H54 (cell line): ENCODE results near the gene GKN1.

Experiments
- DNase-seq: peaks from one replicate; pipeline ENCODE4 v3.0.0; 2011; ENCODE audit warnings: low spot score, mixed read lengths; ENCODE audit not compliant: insufficient read length
- FAIRE-seq: peaks from 3 replicates; lab custom pipeline; 2011; peaks lifted over from hg19 to GRCh38; lab: Jason Lieb, UNC
- POLR2A ChIP-seq: IDR thresholded peaks from 2 replicates; pipeline ENCODE4 v1.6.1; 2011; ENCODE audit warnings: low read depth, mild to moderate bottlenecking, low read length

GKN1 gene, protein sequence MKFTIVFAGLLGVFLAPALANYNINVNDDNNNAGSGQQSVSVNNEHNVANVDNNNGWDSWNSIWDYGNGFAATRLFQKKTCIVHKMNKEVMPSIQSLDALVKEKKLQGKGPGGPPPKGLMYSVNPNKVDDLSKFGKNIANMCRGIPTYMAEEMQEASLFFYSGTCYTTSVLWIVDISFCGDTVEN

GRCh38 chr2:68974251-68974650 is at the start of gene GKN1:
Gene GKN1, plus strand, starts transcription at chr2:68974636. Its CDS starts 42 bp downstream, at chr2:68974678.
- no peak for DNase-seq

DNA sequence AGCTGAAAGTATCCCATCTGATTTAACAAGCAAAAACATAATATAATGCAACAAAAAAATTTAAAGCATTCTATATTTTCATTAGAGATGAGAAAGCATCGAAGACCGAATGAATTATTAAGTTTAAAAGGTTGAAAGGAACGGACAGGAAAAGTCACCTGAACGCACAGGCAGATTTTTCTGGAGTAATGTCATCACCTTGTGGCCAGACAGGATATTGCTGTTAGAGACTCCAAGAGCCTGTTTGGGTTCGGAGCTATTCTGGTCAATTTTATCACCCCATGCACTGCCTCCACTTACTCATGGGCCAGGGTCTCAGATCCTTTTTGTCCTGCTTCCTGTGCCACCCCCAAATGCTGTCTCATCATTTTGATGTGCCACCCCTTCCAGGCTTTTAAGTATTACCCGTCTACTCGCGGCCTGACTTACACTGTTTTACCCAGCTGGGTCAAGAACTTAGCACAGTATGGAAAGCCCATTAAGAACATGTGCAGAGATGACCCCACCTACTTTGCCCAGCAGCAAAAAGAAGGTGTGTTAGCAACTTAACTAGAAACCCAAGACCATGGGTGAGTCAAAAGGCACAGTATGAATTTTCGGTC is 49.0 kb upstream of the GKN1 start:
- DNase-seq (peak; percentile 34), FAIRE-seq (no peak)
- TF ChIP-seq POLR2A: no peak

More at GRCh38 chr2:68974251-68974650, at the start of gene GKN1:
- no peak for TF ChIP-seq POLR2A
- FAIRE-seq: peak; percentile 66

GRCh38 chr2:68926796-68927195 is 47.6 kb upstream of the GKN1 start:
- DNase-seq: no peak
- no peak for TF ChIP-seq POLR2A
- no peak for FAIRE-seq

GRCh38 chr2:68931149-68931711 is 43.2 kb upstream of the GKN1 start:
- FAIRE-seq (no peak), DNase-seq (no peak)
- TF ChIP-seq POLR2A: no peak

DNA sequence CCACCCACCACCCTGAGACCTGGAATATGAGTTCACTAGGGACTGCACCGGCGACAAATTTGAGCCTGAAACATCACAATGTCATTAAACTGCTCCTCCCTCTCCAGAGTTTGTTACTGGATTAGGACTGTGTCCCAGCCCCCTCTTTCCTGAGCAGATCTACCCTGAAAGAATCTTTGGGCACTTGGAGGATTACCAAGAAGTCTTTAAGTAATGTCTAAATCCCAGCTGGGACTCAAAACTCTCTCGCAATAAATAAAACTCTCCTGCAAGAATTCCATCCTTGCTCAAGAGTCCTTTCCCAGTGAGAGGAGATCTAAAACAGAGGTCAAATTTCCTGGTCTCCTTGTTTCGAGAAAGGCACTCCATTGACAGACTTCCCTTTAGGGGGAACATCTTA is 42.6 kb upstream of the GKN1 start:
- FAIRE-seq (no peak), DNase-seq (no peak)
- TF ChIP-seq POLR2A: no peak

DNA sequence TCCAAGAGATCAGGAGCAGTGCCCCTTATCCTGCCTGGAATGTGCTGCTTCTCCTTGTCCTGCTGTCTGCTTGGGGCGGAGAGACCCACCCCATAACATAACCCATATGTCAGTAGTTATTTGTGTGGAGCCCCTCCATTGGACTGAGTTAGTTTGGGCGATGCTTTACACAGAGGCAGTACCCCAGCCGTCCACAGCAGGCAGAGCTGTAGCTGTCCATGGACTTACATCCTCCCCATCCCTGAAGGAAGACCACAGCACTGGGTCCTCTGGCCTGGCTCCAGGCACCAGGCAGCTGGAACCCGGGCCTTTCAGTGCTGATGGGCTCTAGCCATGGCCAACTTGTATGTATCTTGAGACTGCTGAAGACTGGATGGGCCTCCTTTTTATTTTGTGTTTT is 42.0 kb upstream of the GKN1 start:
- FAIRE-seq: no peak
- DNase-seq: no peak
- TF ChIP-seq POLR2A: no peak

DNA sequence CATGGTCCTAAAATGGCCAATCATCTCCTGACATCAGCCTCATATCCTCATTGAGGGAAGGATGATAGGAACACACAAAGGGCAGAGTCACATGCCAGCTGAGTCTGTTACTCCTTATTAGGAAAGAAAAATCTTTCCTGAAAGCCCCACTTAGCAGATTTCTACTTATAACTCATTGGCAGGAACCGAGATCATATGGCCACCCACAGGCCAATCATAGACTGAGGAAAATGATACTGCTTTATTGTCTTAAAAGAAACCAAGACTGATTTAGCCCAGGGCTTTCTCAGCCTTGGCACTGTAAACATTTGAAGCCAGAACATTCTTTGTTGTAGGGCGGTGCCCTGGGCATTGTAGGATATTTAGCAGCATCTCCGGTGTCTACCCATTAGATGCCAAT is 40.4 kb upstream of the GKN1 start:
- no peak for TF ChIP-seq POLR2A
- DNase-seq: no peak
- FAIRE-seq: no peak

DNA sequence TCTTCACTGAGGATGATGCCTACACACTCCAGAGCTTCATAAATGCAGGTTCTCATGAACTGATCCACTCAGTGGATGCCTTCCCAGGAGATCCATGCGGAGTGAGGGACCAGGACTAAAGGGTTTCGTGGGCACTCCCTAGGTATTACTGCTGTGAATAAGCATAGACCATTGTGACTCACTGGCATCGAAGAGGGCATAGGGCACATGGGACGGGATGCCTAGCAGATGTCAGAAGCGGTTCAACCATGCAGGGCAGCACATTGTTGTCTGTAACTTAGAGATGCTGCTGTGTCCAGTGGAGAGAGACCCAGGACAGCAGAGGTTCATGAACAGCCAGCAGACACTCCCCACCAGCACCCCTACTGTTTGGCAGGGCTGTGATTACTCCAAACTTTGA is 39.0 kb upstream of the GKN1 start:
- FAIRE-seq (no peak), DNase-seq (no peak)
- TF ChIP-seq POLR2A: no peak

DNA sequence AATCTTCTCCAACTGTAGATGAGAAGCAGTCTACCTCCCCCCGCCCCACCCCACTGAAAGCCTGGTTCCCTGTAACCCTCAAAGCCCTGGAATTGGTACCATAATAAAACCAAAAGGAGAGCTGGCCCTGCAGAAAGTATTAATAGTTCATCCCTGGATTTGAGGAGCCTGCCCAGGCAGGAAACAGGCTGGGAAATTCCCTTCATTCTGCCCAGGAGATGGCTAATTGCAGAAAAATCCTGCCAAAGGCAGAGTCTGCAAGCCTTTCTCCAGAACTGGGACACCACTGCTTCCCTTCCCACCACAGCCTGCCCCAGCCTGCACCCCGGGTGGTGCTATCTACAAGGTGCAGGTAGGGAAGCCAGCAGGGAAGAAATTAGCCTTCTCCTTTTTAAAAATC is 38.0 kb upstream of the GKN1 start:
- DNase-seq: no peak
- peak; percentile 69 for FAIRE-seq

GRCh38 chr2:68936889-68937288 is 37.5 kb upstream of the GKN1 start:
- DNase-seq (no peak), FAIRE-seq (peak; percentile 64)
- no peak for TF ChIP-seq POLR2A

More for the DNA sequence above, 38.0 kb upstream of the GKN1 start:
- no peak for TF ChIP-seq POLR2A

GRCh38 chr2:68937346-68938055 is 36.9 kb upstream of the GKN1 start:
- no peak for TF ChIP-seq POLR2A
- FAIRE-seq (no peak), DNase-seq (no peak)

DNA sequence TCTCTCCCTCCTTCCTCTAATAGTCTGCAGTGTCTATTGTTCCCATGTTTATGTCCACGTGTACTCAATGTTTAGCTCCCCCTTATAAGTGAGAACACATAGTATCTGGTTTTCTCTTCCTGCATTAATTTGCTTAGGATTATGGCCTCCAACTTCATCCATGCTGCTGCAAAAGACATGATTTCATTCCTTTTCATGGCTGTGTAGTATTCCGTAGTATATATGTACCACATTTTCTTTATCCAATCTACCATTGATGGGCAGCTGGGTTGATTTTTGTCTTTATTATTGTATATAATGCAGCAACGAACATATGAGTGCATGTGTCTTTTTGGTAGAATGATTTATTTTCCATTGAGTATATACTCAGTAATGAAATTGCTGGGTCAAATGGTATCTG is 35.5 kb upstream of the GKN1 start:
- DNase-seq (no peak), FAIRE-seq (no peak)
- TF ChIP-seq POLR2A: no peak

DNA sequence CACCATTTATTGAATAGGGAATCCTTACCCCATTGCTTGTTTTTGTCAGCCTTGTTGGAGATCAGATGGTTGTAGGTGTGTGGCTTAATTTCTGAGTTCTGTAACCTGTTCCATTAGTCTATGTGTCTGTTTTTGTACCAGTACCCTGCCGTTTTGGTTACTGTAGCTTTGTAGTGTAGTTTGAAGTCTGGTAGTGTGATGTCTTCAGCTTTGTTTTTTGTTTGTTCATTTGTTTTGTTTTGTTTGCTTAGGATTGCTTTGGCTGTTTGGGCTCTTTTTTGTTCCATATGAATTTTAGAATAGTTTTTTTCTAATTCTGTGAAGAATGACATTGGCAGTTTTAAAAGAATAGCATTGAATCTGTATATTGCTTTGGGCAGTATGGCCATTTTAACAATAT is 34.5 kb upstream of the GKN1 start:
- TF ChIP-seq POLR2A: no peak
- FAIRE-seq: no peak
- no peak for DNase-seq

DNA sequence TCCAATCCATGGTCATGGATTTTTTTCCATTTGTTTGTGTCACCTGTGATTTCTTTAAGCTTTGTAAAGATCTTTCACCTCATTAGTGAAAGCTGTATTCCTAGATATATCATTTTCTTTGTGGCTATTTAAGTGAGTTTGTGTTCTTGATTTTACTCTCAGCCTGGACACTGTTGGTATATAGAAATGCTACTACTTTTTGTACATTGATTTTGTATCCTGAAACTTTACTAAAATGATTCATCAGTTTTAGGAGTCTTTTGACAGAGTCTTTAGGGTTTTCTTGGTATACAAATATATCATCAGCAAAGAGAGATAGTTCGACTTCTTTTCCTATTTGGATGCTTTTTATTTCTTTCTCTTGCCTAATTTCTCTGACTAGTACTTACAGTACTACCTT is 34.1 kb upstream of the GKN1 start:
- no peak for TF ChIP-seq POLR2A
- FAIRE-seq (no peak), DNase-seq (no peak)
